Purkinje cell (primary cell): Measurements from ENCODE around the gene WSB2. TPM values are rescaled to one million over a fixed set of nuclear protein-coding genes. Genes with fewer than 3 reads are reported as not detected.

Experiments
- polyA plus RNA-seq: library from polyadenylated mRNA; unstranded; fragments of >200 nt; fragmentation: Nextera tagmentation; gene quantifications from 2 replicates; pipeline ENCODE4 v1.2.1, GENCODE V29; 2014

WSB2 gene
- 327 and 421 TPM in 2 replicates for polyA plus RNA-seq

DNA sequence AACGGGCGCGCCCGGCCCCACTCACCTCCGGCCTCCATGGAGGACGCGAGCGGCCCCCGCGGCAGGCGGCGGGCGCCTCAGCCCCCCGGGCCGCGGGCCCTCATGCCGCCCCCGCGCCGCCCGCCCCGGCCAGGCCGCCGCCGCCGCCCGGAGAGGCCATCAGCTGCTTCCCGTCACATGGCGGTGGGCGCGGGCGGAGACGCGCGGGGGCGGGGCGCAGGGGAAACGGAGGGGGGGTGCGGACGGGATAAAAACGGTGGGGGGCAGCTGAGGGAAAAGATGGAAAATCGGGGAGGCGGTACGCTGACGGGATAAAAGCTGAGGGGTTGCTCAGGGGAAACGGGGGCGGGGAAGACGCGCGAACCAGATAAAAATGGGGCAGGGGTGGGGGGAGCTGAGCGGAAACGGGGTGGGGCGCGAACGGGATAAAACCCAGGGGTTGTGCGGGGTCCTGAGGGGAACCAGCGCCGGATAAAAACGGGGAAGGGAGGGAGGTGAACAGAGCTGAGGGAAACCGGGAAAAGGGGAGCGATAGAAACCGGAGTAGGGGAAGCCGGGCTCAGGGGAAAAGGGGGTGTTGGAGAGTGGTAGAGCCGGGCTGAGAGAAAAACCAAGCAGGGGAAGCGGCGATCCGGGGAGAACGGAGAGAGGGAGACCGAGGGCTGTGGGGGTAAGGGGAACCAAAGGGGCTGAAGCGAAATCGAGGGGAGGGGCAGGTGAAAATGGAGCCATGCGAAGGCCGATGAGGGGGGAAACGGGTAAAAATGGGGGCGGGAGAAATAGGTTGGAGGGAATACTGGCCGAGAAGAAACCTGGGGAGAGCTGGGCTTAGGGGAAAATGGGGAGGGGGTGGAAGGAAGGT, at the start of gene WSB2:
Gene WSB2 (minus strand): TSS at position 169 of the 862 bp plus-strand sequence. CDS start 131 bp downstream, at position 38.

DNA sequence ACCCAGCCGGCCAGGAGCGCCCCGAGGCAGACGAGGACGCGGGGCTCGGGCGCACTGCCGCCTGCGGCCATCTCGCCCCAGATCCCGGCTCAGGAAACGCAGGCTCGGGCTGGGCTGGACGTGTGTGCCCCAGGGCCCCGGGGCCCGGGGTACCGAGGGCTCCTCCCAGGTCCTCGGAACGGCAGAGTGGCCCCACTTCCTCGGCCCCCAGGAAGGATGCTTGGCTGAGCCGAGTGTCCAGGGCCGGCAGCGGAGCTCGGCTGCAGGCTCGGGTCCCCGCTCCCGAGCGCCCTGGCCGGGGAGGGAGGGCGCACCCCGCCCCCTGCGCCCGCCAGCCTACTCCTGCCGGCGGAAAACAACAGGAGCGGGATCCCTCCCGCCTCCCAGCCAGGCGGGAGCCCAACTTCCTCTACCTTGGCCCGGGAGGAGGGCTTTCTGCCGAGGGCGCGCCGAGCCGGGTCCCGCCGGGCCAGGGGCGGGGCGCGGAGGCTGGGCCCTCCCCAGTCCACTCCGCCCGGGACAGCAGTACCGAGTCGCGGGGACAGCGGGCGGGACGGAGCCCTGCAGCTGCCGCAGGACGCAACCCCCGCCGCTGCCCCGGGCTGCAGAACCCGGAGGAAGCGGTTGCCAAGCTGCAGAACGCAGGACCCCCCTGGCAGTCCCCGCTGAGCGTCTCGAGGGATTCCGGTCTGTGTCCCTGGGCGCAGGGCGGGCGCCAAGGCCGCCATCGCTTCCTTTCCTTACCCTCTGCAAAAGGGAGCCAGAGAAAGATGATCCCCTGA, 42.8 kb upstream of the WSB2 start, which contains the start of gene VSIG10:
Gene VSIG10 (minus strand): TSS at position 411 of the 782 bp plus-strand sequence. CDS start 340 bp downstream, at position 71.

DNA sequence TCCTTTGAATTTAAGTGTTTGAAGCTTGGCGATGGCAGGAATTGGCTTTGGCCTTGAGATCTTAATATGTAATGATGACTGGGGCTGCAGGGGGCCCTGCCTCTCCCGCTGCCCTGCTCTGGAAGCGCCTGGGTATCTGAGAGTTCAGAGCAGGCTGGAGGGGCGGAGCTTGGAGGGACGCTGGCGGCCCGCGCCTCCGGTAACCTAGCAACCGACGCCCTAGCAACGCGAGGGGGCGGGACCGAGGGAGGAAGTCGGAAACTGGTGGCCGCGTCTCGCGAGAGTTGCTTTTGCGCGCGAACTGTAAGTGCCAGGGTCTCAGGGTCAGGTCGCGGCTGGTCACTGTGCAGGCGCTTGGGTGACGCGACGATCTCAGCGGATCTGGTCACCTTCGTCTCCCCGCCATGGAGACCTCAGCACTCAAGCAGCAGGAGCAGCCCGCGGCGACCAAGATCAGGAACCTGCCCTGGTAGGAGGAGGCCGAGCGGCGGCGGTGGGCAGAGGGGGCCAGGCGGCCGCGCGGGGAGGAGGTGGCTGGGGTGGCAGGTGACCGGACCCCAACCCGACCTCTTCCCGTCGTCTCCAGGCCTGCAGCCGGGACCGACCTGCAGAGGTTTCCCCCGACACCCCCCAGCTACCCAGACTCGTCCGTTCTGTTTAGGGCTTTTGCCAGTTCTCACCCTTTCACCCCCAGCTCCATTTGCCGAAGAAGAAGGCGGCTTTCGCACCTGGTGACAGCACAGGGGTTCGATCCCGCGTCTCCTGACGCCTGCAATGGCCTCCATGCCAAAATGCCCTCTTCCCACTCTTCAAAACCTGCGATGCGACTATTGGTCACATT, 44.3 kb downstream of the WSB2 start, which contains the start of gene RFC5:
Gene RFC5 (plus strand): TSS at position 280 of the 841 bp plus-strand sequence. CDS start 125 bp downstream, at position 405.

Other genes starting within 250 kb of the WSB2 start
- 2.4 and 3.0 TPM in 2 replicates for gene KSR2, start 92.2 kb downstream of the WSB2 start, polyA plus RNA-seq
- gene RFC5, start 44.5 kb downstream of the WSB2 start, polyA plus RNA-seq, result 5.0 and 6.5 TPM in 2 replicates
- 7.5 and 9.5 TPM in 2 replicates for gene VSIG10, start 42.8 kb upstream of the WSB2 start, polyA plus RNA-seq
- 1,525 and 1,751 TPM in 2 replicates for gene PEBP1, start 74.9 kb upstream of the WSB2 start, polyA plus RNA-seq